HCT116 (cell line): Measurements from ENCODE around the gene ZBTB7C. TPM values are rescaled to one million over a fixed set of nuclear protein-coding genes. Genes with fewer than 3 reads are reported as not detected.

Source experiments
- ATAC-seq: fragments of 200-7000 bp; cut with Tn5 transposase; 2 replicates; pipeline ENCODE4 v1.9.1; 2020; ENCODE audit warnings: mild to moderate bottlenecking, moderate library complexity
- BruUV-seq: library from RNA; stranded (reverse); fragments of 400-500 nt; replicated peaks from 2 replicates; lab custom pipeline; 2021; lab: Mats Ljungman, UMichigan
- CTCF ChIA-PET: fragments of 300-600 bp; sonication (Branson Sonifier 250); formaldehyde crosslinking; loops from one replicate; lab custom pipeline; 2021; ENCODE audit warnings: antibody characterized with exemption; lab: Charles Lee
- POLR2A ChIA-PET: fragments of 300-600, 350-600 bp; sonication (Branson Sonifier 250); formaldehyde crosslinking; loops from one replicate; lab custom pipeline; 2021; ENCODE audit warnings: antibody characterized with exemption; lab: Charles Lee
- RAD21 ChIA-PET, 2 experiments: fragments of 300-600 bp; sonication (Branson Sonifier 250); formaldehyde crosslinking; loops; one replicate each; lab custom pipeline; 2023; ENCODE audit warnings: low total read pairs in 2 of 2; ENCODE audit not compliant: uncharacterized antibody in 2 of 2, unreplicated experiment in 2 of 2, low non-redundant PET in 1 of 2; lab: Charles Lee
- DNase-seq: peaks from one replicate; pipeline ENCODE4 v3.0.0-alpha.2; 2010; ENCODE audit warnings: low read depth, low spot score
- H2AFZ ChIP-seq: fragments of 200-600 bp; shearing (Covaris generic), sonication (generic); 2 replicates; pipeline ENCODE4 v1.6.1; 2017; ENCODE audit warnings: low read depth, mixed run types, mixed read lengths, antibody characterized with exemption, low read length; ENCODE audit not compliant: poor library complexity, severe bottlenecking
- H3K27ac ChIP-seq: 2 replicates; pipeline ENCODE4 v1.5.1; 2012; ENCODE audit warnings: low read depth, low read length
- H3K27me3 ChIP-seq: fragments of 200-600 bp; sonication (generic); 2 replicates; pipeline ENCODE4 v1.6.1; 2016; ENCODE audit warnings: mixed run types, low read length, mixed read lengths; ENCODE audit not compliant: insufficient read depth
- H3K36me3 ChIP-seq, 2 experiments: fragments of 200-500 bp in 1 of 2; fragments of 200-600 bp in 1 of 2; sonication (Bioruptor generic) in 1 of 2; sonication (generic) in 1 of 2; 2 replicates each; pipeline versions ENCODE4 v1.5.1 to v1.6.1; 2014 to 2016; ENCODE audit warnings: low read length in 2 of 2, inconsistent platforms in 1 of 2, mixed read lengths in 1 of 2, mixed run types in 1 of 2; ENCODE audit not compliant: insufficient read depth in 2 of 2, control insufficient read depth in 1 of 2
- H3K4me1 ChIP-seq, 2 experiments: fragments of 200-600 bp in 1 of 2; sonication (generic) in 1 of 2; 2 replicates each; pipeline versions ENCODE4 v1.5.1 to v1.6.1; 2012 to 2017; ENCODE audit warnings: low read length in 2 of 2, inconsistent platforms in 1 of 2, mild to moderate bottlenecking in 1 of 2, mixed read lengths in 1 of 2, mixed run types in 1 of 2, moderate library complexity in 1 of 2; ENCODE audit not compliant: insufficient read depth in 2 of 2, control insufficient read depth in 1 of 2
- H3K4me2 ChIP-seq: fragments of 200-600 bp; sonication (generic); 2 replicates; pipeline ENCODE4 v1.6.1; 2017; ENCODE audit warnings: mixed run types, low read length, mixed read lengths
- H3K4me3 ChIP-seq, 2 experiments: fragments of 200-600 bp in 1 of 2; sonication (generic) in 1 of 2; replicated peaks in 1 of 2; 2 replicates each; pipeline ENCODE4 v1.5.1; 2011 to 2016; ENCODE audit warnings: low read length in 2 of 2, control low read depth in 1 of 2, low read depth in 1 of 2, mild to moderate bottlenecking in 1 of 2, mixed read lengths in 1 of 2, mixed run types in 1 of 2
- H3K79me2 ChIP-seq: fragments of 200-600 bp; sonication (generic); 2 replicates; pipeline ENCODE4 v1.6.1; 2017; ENCODE audit warnings: mild to moderate bottlenecking, mixed run types, low read length, moderate library complexity, mixed read lengths; ENCODE audit not compliant: insufficient read depth
- H3K9ac ChIP-seq: fragments of 200-600 bp; sonication (generic); 2 replicates; pipeline ENCODE4 v1.6.1; 2016; ENCODE audit warnings: low read length, mixed read lengths
- H3K9me2 ChIP-seq: fragments of 200-600 bp; sonication (generic), shearing (Covaris generic); 2 replicates; pipeline ENCODE4 v1.6.1; 2017; ENCODE audit warnings: mixed run types, mild to moderate bottlenecking, moderate library complexity; ENCODE audit not compliant: insufficient read depth
- H3K9me3 ChIP-seq, 2 experiments: fragments of 200-500 bp in 1 of 2; fragments of 200-600 bp in 1 of 2; sonication (Bioruptor generic) in 1 of 2; sonication (generic) in 1 of 2; 2 replicates each; pipeline ENCODE4 v1.6.1; 2014 to 2017; ENCODE audit warnings: low read length in 2 of 2, mixed read lengths in 2 of 2, inconsistent platforms in 1 of 2, low read depth in 1 of 2, mild to moderate bottlenecking in 1 of 2, mixed run types in 1 of 2, moderate library complexity in 1 of 2; ENCODE audit not compliant: control insufficient read depth in 1 of 2, insufficient read depth in 1 of 2
- H4K20me1 ChIP-seq: fragments of 200-600 bp; sonication (generic), shearing (Covaris generic); 2 replicates; pipeline ENCODE4 v1.6.1; 2017; ENCODE audit warnings: mixed run types, mild to moderate bottlenecking, moderate library complexity; ENCODE audit not compliant: insufficient read depth
- ATF3 ChIP-seq: IDR thresholded peaks from 2 replicates; pipeline ENCODE4 v1.6.1; 2012
- CBX3 ChIP-seq: IDR thresholded peaks from 2 replicates; pipeline ENCODE4 v1.6.1; 2012; ENCODE audit warnings: low read depth
- CEBPB ChIP-seq: IDR thresholded peaks from 2 replicates; pipeline ENCODE4 v1.6.1; 2012; ENCODE audit warnings: low read depth
- CTCF ChIP-seq, 3 experiments: fragments of 200-600 bp in 1 of 3; sonication (generic) in 1 of 3; IDR thresholded peaks in 2 of 3; conservative IDR thresholded peaks in 1 of 3; 2 replicates each; pipeline ENCODE4 v1.5.1; 2012 to 2017; ENCODE audit warnings: low read depth in 2 of 3, low read length in 2 of 3, antibody characterized with exemption in 1 of 3, borderline replicate concordance in 1 of 3, control low read depth in 1 of 3, mild to moderate bottlenecking in 1 of 3, mixed read lengths in 1 of 3, mixed run types in 1 of 3, moderate library complexity in 1 of 3; ENCODE audit not compliant: insufficient read depth in 1 of 3
- EGR1 ChIP-seq: IDR thresholded peaks from 2 replicates; pipeline ENCODE4 v1.6.1; 2012; ENCODE audit warnings: low read depth
- ELF1 ChIP-seq: IDR thresholded peaks from 2 replicates; pipeline ENCODE4 v1.6.1; 2012; ENCODE audit warnings: low read depth, borderline replicate concordance
- EZH2 ChIP-seq: fragments of 200-600 bp; sonication (generic); IDR thresholded peaks from 2 replicates; pipeline ENCODE4 v1.6.1; 2017; ENCODE audit warnings: antibody characterized with exemption, mixed run types
- EZH2phosphoT487 ChIP-seq: fragments of 200-600 bp; IDR thresholded peaks from 2 replicates; pipeline ENCODE4 v1.6.1; 2018; ENCODE audit warnings: antibody characterized with exemption, borderline replicate concordance
- FOSL1 ChIP-seq: IDR thresholded peaks from 2 replicates; pipeline ENCODE4 v1.6.1; 2012; ENCODE audit warnings: low read depth
- MAX ChIP-seq: IDR thresholded peaks from 2 replicates; pipeline ENCODE4 v1.6.1; 2012
- REST ChIP-seq: IDR thresholded peaks from 2 replicates; pipeline ENCODE4 v1.6.1; 2012; ENCODE audit warnings: low read depth
- SIN3A ChIP-seq: IDR thresholded peaks from 2 replicates; pipeline ENCODE4 v1.6.1; 2012; ENCODE audit warnings: low read depth
- YY1 ChIP-seq: IDR thresholded peaks from 2 replicates; pipeline ENCODE4 v1.6.1; 2011; ENCODE audit warnings: low read length, low read depth, moderate library complexity, mild to moderate bottlenecking; ENCODE audit not compliant: insufficient replicate concordance; ENCODE audit errors: extremely low read depth
- ZFX ChIP-seq: fragments of 450-650 bp; IDR thresholded peaks from 2 replicates; pipeline ENCODE4 v1.6.1; 2017
- intact Hi-C: fragments of 100-400 bp; cut with micrococcal nuclease; formaldehyde crosslinking; loops from 2 replicates; pipeline ENCODE4 v1.10.0; 2022
- total RNA-seq: library from RNA; stranded (reverse); gene quantifications from one replicate; pipeline ENCODE4 v1.2.1, GENCODE V29; 2021; ENCODE audit not compliant: unreplicated experiment

ZBTB7C gene
- total RNA-seq, 1 experiment from 2014 or later: 0.37 TPM

DNA sequence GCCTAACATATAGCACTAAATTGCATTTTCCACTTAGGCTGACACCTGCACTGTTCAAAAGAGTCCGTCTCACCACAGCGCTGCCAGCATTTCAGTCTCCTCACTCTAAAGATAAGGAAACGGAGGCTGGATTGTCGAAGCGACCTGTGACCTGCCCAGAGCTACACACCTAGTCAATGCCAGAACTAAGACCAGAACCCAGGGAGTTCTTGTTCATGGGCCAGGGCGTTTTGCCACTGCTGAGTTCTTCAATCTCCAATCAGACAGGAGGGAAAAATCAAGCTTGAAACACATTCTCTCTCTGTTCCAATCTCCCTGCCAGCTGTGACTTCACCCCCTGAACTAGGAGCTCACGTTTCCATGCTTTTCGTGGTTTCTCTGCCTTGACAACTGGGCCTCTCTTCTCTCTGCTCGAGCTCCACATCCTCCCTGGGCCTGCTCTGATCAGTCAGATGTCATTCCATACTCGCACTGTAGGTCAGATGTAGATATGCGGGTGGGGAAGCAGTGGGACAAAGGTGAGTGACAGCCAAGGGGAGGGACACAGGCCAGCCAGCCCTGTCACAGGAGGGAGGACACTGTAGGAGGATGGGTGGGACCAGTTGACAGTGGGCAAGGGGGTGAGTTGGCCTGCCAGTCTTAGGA, 257.6 kb downstream of the ZBTB7C start:
- Histone ChIP-seq H3K9me3 (no peaks in the 10 kb centered on the region), H2AFZ (no peak overlapping the region), H3K36me3 (no peaks in the 10 kb centered on the region), H3K9ac (no peak overlapping the region), H3K4me3 (no peak overlapping the region), H3K4me2 (peak overlapping the region; percentile 25; the same call in 1 of the 2 replicates), H3K4me1 (peaks cover 10 to 20% of the 10 kb centered on the region in 2 experiments), H3K79me2 (no peaks in the 10 kb centered on the region), H3K27ac (no peak overlapping the region), H4K20me1 (no peaks in the 10 kb centered on the region), H3K9me2 (no peaks in the 10 kb centered on the region), H3K27me3 (no peaks in the 10 kb centered on the region)
- POLR2A ChIA-PET: no interaction called here
- DNase-seq (no peak), ATAC-seq (peak; percentile 42; the same call in 1 of the 2 replicates)
- TF ChIP-seq ELF1 (no peak), EZH2phosphoT487 (no peak), CBX3 (no peak)
- no TSS peak for BruUV-seq
- RAD21 ChIA-PET: no interaction called here
- CTCF ChIA-PET: no interaction called here
- intact Hi-C loops: no loop called here

DNA sequence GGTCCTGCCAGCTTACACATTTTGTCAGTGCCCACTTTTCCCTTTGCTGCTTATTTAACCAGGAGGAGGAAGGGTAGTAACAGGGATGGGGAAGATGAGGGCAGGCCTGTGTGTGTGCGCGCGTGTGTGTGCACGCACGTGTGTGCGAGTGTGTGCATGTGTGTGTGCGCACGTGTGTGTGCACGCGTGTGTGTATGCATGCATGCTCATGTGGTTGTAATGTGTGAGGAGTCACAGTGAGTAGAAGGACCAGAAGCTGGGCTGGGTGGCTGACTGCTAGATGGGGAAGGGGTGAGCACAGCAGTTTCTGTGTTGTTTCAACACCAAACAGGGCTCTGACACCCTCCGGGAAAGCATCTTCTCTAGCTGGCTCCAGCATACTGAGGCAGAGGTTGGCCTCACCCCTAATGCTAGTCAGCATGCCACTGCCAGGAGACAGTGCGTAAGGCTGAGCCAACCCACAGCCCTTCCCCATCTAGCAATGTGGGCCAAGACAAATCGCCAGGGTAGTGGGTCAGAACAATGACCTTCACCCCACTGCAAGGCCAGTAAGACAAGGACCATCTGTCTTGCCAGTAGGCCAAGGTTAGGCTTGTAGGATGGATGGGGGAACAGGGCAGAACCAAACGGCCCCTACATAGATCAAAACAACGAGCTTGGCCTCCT, 260.0 kb downstream of the ZBTB7C start:
- TF ChIP-seq ZFX: no peak
- no peak for TF ChIP-seq EGR1
- no peak for TF ChIP-seq YY1
- TF ChIP-seq SIN3A: no peak
- TF ChIP-seq EZH2: no peak
- TF ChIP-seq REST: no peak
- TF ChIP-seq ATF3: no peak
- no peak for TF ChIP-seq ELF1
- TF ChIP-seq CEBPB: no peak
- TF ChIP-seq MAX: no peak
- no peak for TF ChIP-seq CTCF (IDR thresholded peaks at IDR 0.05 in 2 of 3, conservative IDR thresholded peaks at IDR 0.05 in 1 of 3; ENCODE audit: borderline replicate concordance in 1 of 3, insufficient read depth in 1 of 3, low read depth in 2 of 3, low read length in 2 of 3)
- no peak for TF ChIP-seq FOSL1
- TF ChIP-seq, all 23 proteins: peak for 0
- H3K4me2 ChIP-seq: no peak overlapping the region
- no TSS peak for BruUV-seq
- H3K27ac ChIP-seq: no peak overlapping the region
- ChIA-PET POLR2A (no interaction called here), RAD21 (no interaction called here), CTCF (no interaction called here)
- no peak overlapping the region for H3K9ac ChIP-seq
- H3K79me2 ChIP-seq: no peaks in the 10 kb centered on the region
- H2AFZ ChIP-seq: no peak overlapping the region
- H3K36me3 ChIP-seq: no peaks in the 10 kb centered on the region
- intact Hi-C loops: no loop called here
- DNase-seq: no peak
- H3K27me3 ChIP-seq: no peaks in the 10 kb centered on the region
- H3K9me2 ChIP-seq: no peaks in the 10 kb centered on the region
- H3K4me3 ChIP-seq: no peak overlapping the region
- peaks cover 10 to 20% of the 10 kb centered on the region in 2 experiments for H3K4me1 ChIP-seq
- H3K9me3 ChIP-seq: no peaks in the 10 kb centered on the region
- ATAC-seq: no peak
- H4K20me1 ChIP-seq: no peaks in the 10 kb centered on the region
